Endothelial cell of umbilical vein (primary cell): ENCODE results near the gene SLTM. TPM values are rescaled to one million over a fixed set of nuclear protein-coding genes. Genes with fewer than 3 reads are reported as not detected.
A peak's percentile ranks its signal among the peaks of the same experiment; 100 is the strongest.
"Not testable (repeated sequence)": the region's sequence is repeated elsewhere in the genome, so short reads cannot be mapped to it uniquely, and the experiment has no call there.

Experiments used
- BruUV-seq: library from RNA; stranded (reverse); fragments of 400-500 nt; replicated peaks from 2 replicates; lab custom pipeline; 2021; lab: Mats Ljungman, UMichigan
- CTCF ChIA-PET: fragments of 300-600, 350-600 bp; sonication (Branson Sonifier 250); formaldehyde crosslinking; loops from one replicate; lab custom pipeline; 2021; ENCODE audit warnings: antibody characterized with exemption, inconsistent platforms; lab: Charles Lee
- POLR2A ChIA-PET: fragments of 300-600, 350-600 bp; sonication (Branson Sonifier 250); formaldehyde crosslinking; loops from one replicate; lab custom pipeline; 2021; ENCODE audit warnings: antibody characterized with exemption, inconsistent platforms; lab: Charles Lee
- DNase-seq: peaks from one replicate; pipeline ENCODE4 v3.0.0-alpha.2; 2011; ENCODE audit warnings: low read depth, low spot score
- FAIRE-seq: peaks from 2 replicates; lab custom pipeline; 2011; peaks lifted over from hg19 to GRCh38; lab: Jason Lieb, UNC
- H2AFZ ChIP-seq: 2 replicates; pipeline ENCODE4 v1.6.0; 2012; ENCODE audit warnings: low read depth, low read length, control low read depth, inconsistent platforms
- H3K27ac ChIP-seq: 2 replicates; pipeline ENCODE4 v1.5.1; 2011; ENCODE audit warnings: low read depth, mild to moderate bottlenecking, control low read depth, low read length, moderate library complexity; ENCODE audit not compliant: insufficient read depth
- H3K27me3 ChIP-seq, 2 experiments: 2 replicates each; pipeline versions ENCODE4 v1.6.0 to v1.6.1; 2011; ENCODE audit warnings: low read length in 2 of 2, mixed read lengths in 1 of 2; ENCODE audit not compliant: control insufficient read depth in 2 of 2, insufficient read depth in 2 of 2
- H3K36me3 ChIP-seq, 2 experiments: 2 replicates in 1 of 2; 3 replicates in 1 of 2; pipeline ENCODE4 v1.5.1; 2011; ENCODE audit warnings: low read length in 2 of 2, mild to moderate bottlenecking in 1 of 2, moderate library complexity in 1 of 2; ENCODE audit not compliant: control insufficient read depth in 2 of 2, insufficient read depth in 2 of 2; ENCODE audit errors: extremely low read depth in 1 of 2
- H3K4me1 ChIP-seq: 3 replicates; pipeline ENCODE4 v1.5.1; 2011; ENCODE audit warnings: mild to moderate bottlenecking, low read length; ENCODE audit not compliant: control insufficient read depth, insufficient read depth; ENCODE audit errors: extremely low read depth
- H3K4me2 ChIP-seq: 2 replicates; pipeline ENCODE4 v1.6.1; 2011; ENCODE audit warnings: low read length, control low read depth, mixed read lengths; ENCODE audit not compliant: insufficient read depth
- H3K4me3 ChIP-seq, 3 experiments: fragments of 200-600 bp in 1 of 3; sonication (generic), shearing (Covaris generic) in 1 of 3; replicated peaks in 1 of 3; 2 replicates each; pipeline ENCODE4 v1.5.1; 2011 to 2016; ENCODE audit warnings: control low read depth in 3 of 3, low read length in 3 of 3, mild to moderate bottlenecking in 2 of 3, inconsistent platforms in 1 of 3, low read depth in 1 of 3, moderate library complexity in 1 of 3; ENCODE audit not compliant: insufficient read depth in 1 of 3
- H3K79me2 ChIP-seq: 2 replicates; pipeline ENCODE4 v1.6.0; 2012; ENCODE audit warnings: low read length, inconsistent platforms; ENCODE audit not compliant: control insufficient read depth, insufficient read depth
- H3K9ac ChIP-seq: replicated peaks from 2 replicates; pipeline ENCODE3; 2011; ENCODE audit warnings: low read length, control low read depth; ENCODE audit not compliant: insufficient read depth; ENCODE audit errors: extremely low read depth
- H3K9me1 ChIP-seq: replicated peaks from 3 replicates; pipeline ENCODE4 v1.6.0; 2011; ENCODE audit warnings: mild to moderate bottlenecking, low read length; ENCODE audit not compliant: control insufficient read depth, insufficient read depth; ENCODE audit errors: extremely low read depth
- H3K9me3 ChIP-seq: replicated peaks from 2 replicates; pipeline ENCODE4 v1.5.1; 2012; ENCODE audit warnings: low read length, inconsistent platforms; ENCODE audit not compliant: control insufficient read depth, insufficient read depth
- H4K20me1 ChIP-seq: replicated peaks from 2 replicates; pipeline ENCODE3; 2011; ENCODE audit warnings: mild to moderate bottlenecking, low read length; ENCODE audit not compliant: control insufficient read depth, insufficient read depth; ENCODE audit errors: extremely low read depth
- dilution Hi-C: fragments of 300-500 bp; cut with MboI; formaldehyde crosslinking; loops from one replicate; pipeline ENCODE4 v1.15.0; 2019; ENCODE audit warnings: low sequenced_read_pairs; ENCODE audit not compliant: extremely low pct_ligation_motif_present
- intact Hi-C: fragments of 100-400 bp; cut with micrococcal nuclease; formaldehyde crosslinking; loops from one replicate; pipeline ENCODE4 v1.10.0; 2022
- polyA plus RNA-seq, 4 experiments: library from polyadenylated mRNA; depleted of rRNA in 3 of 4; stranded (reverse) in 3 of 4; unstranded in 1 of 4; fragments of >200 nt; gene quantifications; 2 replicates each; pipeline versions ENCODE4 v1.2.1 to v1.2.3, GENCODE V29; 2011 to 2012; ENCODE audit warnings: missing spikeins in 1 of 4
- total RNA-seq: library from RNA; stranded (reverse); gene quantifications from 2 replicates; pipeline ENCODE4 v1.2.3, GENCODE V29; 2021
- TF ChIP-seq, protein P1 (sequence below): IDR thresholded peaks from 2 replicates; pipeline ENCODE4 v1.6.1; 2011; ENCODE audit not compliant: insufficient read depth, insufficient read length

SLTM gene
- total and polyA plus RNA-seq, 2 donors (not counting 3 experiments of a cell fraction or from before 2014, with no cell fraction given) = 28.1 to 93.0 TPM

DNA sequence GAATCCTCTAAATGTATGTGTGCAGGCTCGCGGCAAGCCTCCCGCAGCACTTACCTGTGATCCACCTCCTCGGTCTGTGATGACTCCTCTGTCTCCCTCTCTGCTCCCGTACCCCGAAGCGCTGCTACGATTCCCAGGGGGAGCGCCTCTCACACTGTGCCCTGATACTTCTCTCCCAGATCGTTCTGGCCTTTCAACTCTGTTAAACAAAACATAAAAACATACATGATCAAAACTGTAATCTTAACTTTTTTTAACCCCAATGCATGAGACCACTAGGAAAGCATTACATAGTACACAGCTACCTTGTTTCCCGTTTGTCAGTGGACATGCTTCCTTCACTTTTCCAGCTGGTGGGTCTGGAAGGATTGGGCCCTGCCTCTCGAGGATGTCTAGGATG is 46.6 kb downstream of the SLTM start:
- FAIRE-seq (no peak), DNase-seq (no peak)
- H2AFZ ChIP-seq = no peak overlapping the region
- no peaks in the 10 kb centered on the region for H3K9me1 ChIP-seq
- H3K4me3 ChIP-seq = no peak overlapping the region
- no peaks in the 10 kb centered on the region for H4K20me1 ChIP-seq
- no peak overlapping the region for H3K4me2 ChIP-seq
- CTCF ChIA-PET = no interaction called here
- H3K27ac ChIP-seq = no peak overlapping the region
- dilution Hi-C loops (no loop called here), intact Hi-C loops (no loop called here)
- POLR2A ChIA-PET = no interaction called here
- no peaks in the 10 kb centered on the region for H3K9me3 ChIP-seq
- no peaks in the 10 kb centered on the region for H3K27me3 ChIP-seq
- TSS peak; percentile 57 for BruUV-seq
- H3K79me2 ChIP-seq = no peaks in the 10 kb centered on the region
- no peaks in the 10 kb centered on the region for H3K4me1 ChIP-seq
- TF ChIP-seq, protein P1, sequence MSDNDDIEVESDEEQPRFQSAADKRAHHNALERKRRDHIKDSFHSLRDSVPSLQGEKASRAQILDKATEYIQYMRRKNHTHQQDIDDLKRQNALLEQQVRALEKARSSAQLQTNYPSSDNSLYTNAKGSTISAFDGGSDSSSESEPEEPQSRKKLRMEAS = no peak
- H3K36me3 ChIP-seq = peaks cover 15 to 48% of the 10 kb centered on the region in 2 experiments
- no peak overlapping the region for H3K9ac ChIP-seq

GRCh38 chr15:58883926-58884325 is 49.6 kb downstream of the SLTM start:
- FAIRE-seq, DNase-seq, intact Hi-C loops, H4K20me1 ChIP-seq, BruUV-seq, H3K79me2 ChIP-seq, H3K4me1 ChIP-seq, H3K4me3 ChIP-seq, H3K4me2 ChIP-seq, H3K27ac ChIP-seq, dilution Hi-C loops, H3K27me3 ChIP-seq, H2AFZ ChIP-seq, POLR2A ChIA-PET, H3K9ac ChIP-seq, H3K9me3 ChIP-seq, H3K9me1 ChIP-seq: not testable (repeated sequence)
- peaks cover 24 to 44% of the 10 kb centered on the region in 2 experiments for H3K36me3 ChIP-seq
- CTCF ChIA-PET = interaction anchor here (1.0 to 1.3 kb wide), 2 partner anchors 618 to 656 kb away, joined by 3 read pairs; no protein-coding TSS in a partner anchor
